ENCODE measurements around the gene GNA12.

- no peak for TF ChIP-seq CTCF (IDR thresholded peaks at IDR 0.05)
- TF ChIP-seq EZH2 (IDR thresholded peaks at IDR 0.05): no peak
- TF ChIP-seq EZH2phosphoT487 (IDR thresholded peaks at IDR 0.05): no peak
Observed at GRCh38 chr7:2687881-2688318, 156.2 kb downstream of the GNA12 start, which contains the start of gene AMZ1.

Measured in neural progenitor cell (in vitro differentiated cells).